ENCODE results near the gene SLC25A47. TPM values are rescaled to one million over a fixed set of nuclear protein-coding genes. Genes with fewer than 3 reads are reported as not detected.

The SLC25A47 gene
- total and polyA plus RNA-seq, 2 donors (not counting 1 experiment from before 2014, with no cell fraction given) = under 0.01 TPM; not detected in 1

- TF ChIP-seq EZH2 (IDR thresholded peaks at IDR 0.05; ENCODE audit: low read length, missing control alignments) (no peak), CTCF (conservative IDR thresholded peaks at IDR 0.05 in 1 of 2, IDR thresholded peaks at IDR 0.05 in 1 of 2; ENCODE audit: low read depth in 1 of 2, low read length in 2 of 2) (no peak)
- Histone ChIP-seq H3K79me2 (ENCODE audit: control insufficient read depth, insufficient read depth, low read length) (no peaks in the 10 kb centered on the region), H3K4me3 (replicated peaks in 1 of 4; ENCODE audit: control extremely low read depth in 1 of 4, insufficient read depth in 1 of 4, low read depth in 3 of 4, low read length in 4 of 4) (no peak overlapping the region), H3K27ac (ENCODE audit: insufficient read depth, low read length) (no peak overlapping the region), H3K36me3 (ENCODE audit: control insufficient read depth, insufficient read depth, low read length) (no peaks in the 10 kb centered on the region), H3K4me1 (ENCODE audit: control insufficient read depth, extremely low read depth, insufficient read depth, low read length) (no peaks in the 10 kb centered on the region), H3K4me2 (ENCODE audit: extremely low read depth, insufficient read depth, low read length) (no peak overlapping the region), H2AFZ (ENCODE audit: low read length) (no peak overlapping the region), H3K9ac (ENCODE audit: insufficient read depth, low read length) (no peak overlapping the region), H4K20me1 (ENCODE audit: control insufficient read depth, extremely low read depth, insufficient read depth, low read length) (no peaks in the 10 kb centered on the region), H3K27me3 (ENCODE audit: control insufficient read depth, insufficient read depth, low read length) (no peaks in the 10 kb centered on the region), H3K9me3 (ENCODE audit: control insufficient read depth, insufficient read depth, low read depth, low read length) (no peaks in the 10 kb centered on the region)
- no peak for DNase-seq (ENCODE audit: low read depth in 2 of 2)
Observed at GRCh38 chr14:100322138-100322957, 791 bp upstream of the SLC25A47 start.

GRCh38 chr14:100323942-100324307 is 786 bp downstream of the SLC25A47 start:
- Histone ChIP-seq H2AFZ (ENCODE audit: low read length) (no peak overlapping the region), H3K27ac (ENCODE audit: insufficient read depth, low read length) (no peak overlapping the region), H3K27me3 (ENCODE audit: control insufficient read depth, insufficient read depth, low read length) (no peaks in the 10 kb centered on the region), H3K9me3 (ENCODE audit: control insufficient read depth, insufficient read depth, low read depth, low read length) (no peaks in the 10 kb centered on the region), H3K4me3 (replicated peaks in 1 of 4; ENCODE audit: control extremely low read depth in 1 of 4, insufficient read depth in 1 of 4, low read depth in 3 of 4, low read length in 4 of 4) (no peak overlapping the region), H3K79me2 (ENCODE audit: control insufficient read depth, insufficient read depth, low read length) (no peaks in the 10 kb centered on the region), H3K4me2 (ENCODE audit: extremely low read depth, insufficient read depth, low read length) (no peak overlapping the region), H3K36me3 (ENCODE audit: control insufficient read depth, insufficient read depth, low read length) (no peaks in the 10 kb centered on the region), H4K20me1 (ENCODE audit: control insufficient read depth, extremely low read depth, insufficient read depth, low read length) (no peaks in the 10 kb centered on the region), H3K4me1 (ENCODE audit: control insufficient read depth, extremely low read depth, insufficient read depth, low read length) (no peaks in the 10 kb centered on the region), H3K9ac (ENCODE audit: insufficient read depth, low read length) (no peak overlapping the region)
- no peak for DNase-seq (ENCODE audit: low read depth in 2 of 2)
- TF ChIP-seq EZH2 (IDR thresholded peaks at IDR 0.05; ENCODE audit: low read length, missing control alignments) = no peak
- TF ChIP-seq CTCF (conservative IDR thresholded peaks at IDR 0.05 in 1 of 2, IDR thresholded peaks at IDR 0.05 in 1 of 2; ENCODE audit: low read depth in 1 of 2, low read length in 2 of 2) = no peak

DNA sequence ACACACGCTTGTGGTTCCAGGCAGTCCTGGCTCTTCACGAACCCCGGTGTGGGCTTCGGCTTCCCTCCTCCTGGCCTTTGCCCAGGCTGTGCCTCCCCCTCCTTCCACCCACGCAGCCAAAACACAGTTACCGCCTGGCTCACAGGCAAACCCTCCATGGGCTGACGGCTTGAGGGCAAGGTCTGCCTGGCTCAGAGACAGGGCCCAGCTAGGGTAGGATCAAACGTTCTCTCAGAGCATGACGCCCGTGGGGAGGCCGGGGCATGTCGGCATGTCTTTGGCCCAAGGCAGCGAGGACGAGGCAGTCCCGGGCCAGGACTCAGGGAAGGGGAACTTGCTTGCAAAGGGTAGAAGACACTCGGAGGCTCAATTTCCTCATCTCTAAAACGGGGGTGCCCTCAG is 2.1 kb downstream of the SLC25A47 start:
- H3K4me3 ChIP-seq (replicated peaks in 1 of 4; ENCODE audit: control extremely low read depth in 1 of 4, insufficient read depth in 1 of 4, low read depth in 3 of 4, low read length in 4 of 4) = no peak overlapping the region
- H3K27ac ChIP-seq (ENCODE audit: insufficient read depth, low read length) = no peak overlapping the region
- no peak overlapping the region for H3K4me2 ChIP-seq (ENCODE audit: extremely low read depth, insufficient read depth, low read length)
- no peaks in the 10 kb centered on the region for H3K27me3 ChIP-seq (ENCODE audit: control insufficient read depth, insufficient read depth, low read length)
- no peaks in the 10 kb centered on the region for H3K79me2 ChIP-seq (ENCODE audit: control insufficient read depth, insufficient read depth, low read length)
- H3K9ac ChIP-seq (ENCODE audit: insufficient read depth, low read length) = no peak overlapping the region
- H4K20me1 ChIP-seq (ENCODE audit: control insufficient read depth, extremely low read depth, insufficient read depth, low read length) = no peaks in the 10 kb centered on the region
- no peaks in the 10 kb centered on the region for H3K9me3 ChIP-seq (ENCODE audit: control insufficient read depth, insufficient read depth, low read depth, low read length)
- DNase-seq (ENCODE audit: low read depth in 2 of 2) = no peak
- TF ChIP-seq EZH2 (IDR thresholded peaks at IDR 0.05; ENCODE audit: low read length, missing control alignments) (no peak), CTCF (conservative IDR thresholded peaks at IDR 0.05 in 1 of 2, IDR thresholded peaks at IDR 0.05 in 1 of 2; ENCODE audit: low read depth in 1 of 2, low read length in 2 of 2) (no peak)
- no peak overlapping the region for H2AFZ ChIP-seq (ENCODE audit: low read length)
- no peaks in the 10 kb centered on the region for H3K36me3 ChIP-seq (ENCODE audit: control insufficient read depth, insufficient read depth, low read length)
- H3K4me1 ChIP-seq (ENCODE audit: control insufficient read depth, extremely low read depth, insufficient read depth, low read length) = no peaks in the 10 kb centered on the region
